Measurements from ENCODE around the gene ZMPSTE24.

Gene ZMPSTE24

DNA sequence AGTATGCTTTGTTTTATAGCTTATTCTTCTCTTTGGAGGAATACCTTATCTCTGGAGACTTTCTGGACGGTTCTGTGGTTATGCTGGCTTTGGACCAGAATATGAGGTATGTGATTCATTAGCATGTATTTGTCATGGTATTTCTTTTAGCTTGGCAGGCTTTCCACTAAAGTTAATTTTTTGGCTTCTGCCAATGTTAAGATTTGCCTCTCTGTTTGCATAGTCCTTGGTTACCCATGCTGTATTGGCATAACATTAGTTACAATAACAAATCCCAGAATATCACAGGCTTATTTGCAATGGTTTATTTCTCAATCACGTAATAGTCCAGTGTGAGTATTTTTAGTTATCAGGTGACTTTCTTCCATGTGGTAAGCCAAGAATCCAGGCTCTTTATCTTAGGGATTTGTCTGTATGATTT lies 9.7 kb downstream of the ZMPSTE24 start:
- Histone ChIP-seq H3K4me1 (ENCODE audit: insufficient read depth, low read length) (no peaks in the 10 kb centered on the region), H3K27me3 (ENCODE audit: insufficient read depth, low read length) (no peaks in the 10 kb centered on the region), H3K9me3 (ENCODE audit: low read length) (no peaks in the 10 kb centered on the region), H2AFZ (ENCODE audit: low read depth, low read length) (no peak overlapping the region), H3K36me3 (ENCODE audit: insufficient read depth, low read length) (peaks cover 76% of the 10 kb centered on the region), H3K4me3 (ENCODE audit: low read length) (no peak overlapping the region)

DNA sequence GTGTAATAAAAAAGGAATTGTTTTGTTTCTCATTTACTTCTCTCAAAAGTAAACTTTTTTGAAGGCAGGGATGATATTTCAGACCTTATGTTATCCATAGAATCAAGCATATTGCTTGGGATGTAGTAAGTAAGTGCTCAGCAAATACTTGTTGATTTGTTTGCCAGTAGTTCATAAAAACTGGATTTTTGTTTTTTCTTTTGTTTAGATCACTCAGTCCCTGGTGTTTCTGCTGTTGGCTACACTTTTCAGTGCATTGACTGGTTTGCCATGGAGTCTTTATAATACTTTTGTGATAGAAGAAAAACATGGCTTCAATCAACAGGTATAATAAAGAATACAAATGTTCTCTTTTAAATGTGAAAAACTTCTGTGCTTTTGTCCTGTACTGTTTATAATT lies 10.2 kb downstream of the ZMPSTE24 start:
- Histone ChIP-seq H2AFZ (ENCODE audit: low read depth, low read length) (no peak overlapping the region), H3K4me1 (ENCODE audit: insufficient read depth, low read length) (no peaks in the 10 kb centered on the region), H3K36me3 (ENCODE audit: insufficient read depth, low read length) (peaks cover 75% of the 10 kb centered on the region), H3K27me3 (ENCODE audit: insufficient read depth, low read length) (no peaks in the 10 kb centered on the region), H3K9me3 (ENCODE audit: low read length) (no peaks in the 10 kb centered on the region), H3K4me3 (ENCODE audit: low read length) (no peak overlapping the region)

DNA sequence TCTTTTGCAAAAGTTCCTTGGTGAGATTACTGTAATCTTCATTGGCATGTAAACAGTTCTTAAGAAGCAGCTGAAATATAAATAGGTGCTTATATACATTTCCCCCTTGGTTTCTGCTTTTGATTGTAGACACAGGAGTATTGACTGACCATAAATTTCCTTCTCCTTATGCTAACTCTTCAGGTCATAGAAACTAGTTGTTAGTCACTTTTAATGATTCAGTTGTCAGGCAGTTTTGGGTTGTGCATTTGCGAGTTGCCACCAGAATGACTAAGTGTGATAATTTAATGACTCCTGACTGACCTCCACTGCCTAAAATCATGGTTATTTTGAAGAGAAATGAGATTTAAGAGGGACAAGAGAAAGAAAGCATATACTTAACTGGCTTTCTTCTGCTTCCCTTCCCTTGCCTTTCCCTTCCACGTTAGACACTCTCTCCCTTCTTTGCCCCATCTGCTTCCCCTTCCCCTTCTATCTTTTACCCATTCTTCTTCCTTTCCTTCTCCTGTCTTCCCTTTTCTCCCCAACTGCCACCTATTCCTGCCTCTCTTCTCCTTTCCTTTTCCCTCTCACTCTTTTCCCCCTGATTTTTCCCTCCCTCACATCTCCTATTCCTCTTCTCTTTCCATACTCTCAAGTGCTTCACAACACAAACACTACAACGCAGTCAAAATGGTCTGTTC lies 12.3 kb downstream of the ZMPSTE24 start:
- Histone ChIP-seq H3K4me1 (ENCODE audit: insufficient read depth, low read length) (no peaks in the 10 kb centered on the region), H3K4me3 (ENCODE audit: low read length) (no peak overlapping the region), H3K36me3 (ENCODE audit: insufficient read depth, low read length) (peaks cover 76% of the 10 kb centered on the region), H2AFZ (ENCODE audit: low read depth, low read length) (no peak overlapping the region), H3K9me3 (ENCODE audit: low read length) (no peaks in the 10 kb centered on the region), H3K27me3 (ENCODE audit: insufficient read depth, low read length) (no peaks in the 10 kb centered on the region)

DNA sequence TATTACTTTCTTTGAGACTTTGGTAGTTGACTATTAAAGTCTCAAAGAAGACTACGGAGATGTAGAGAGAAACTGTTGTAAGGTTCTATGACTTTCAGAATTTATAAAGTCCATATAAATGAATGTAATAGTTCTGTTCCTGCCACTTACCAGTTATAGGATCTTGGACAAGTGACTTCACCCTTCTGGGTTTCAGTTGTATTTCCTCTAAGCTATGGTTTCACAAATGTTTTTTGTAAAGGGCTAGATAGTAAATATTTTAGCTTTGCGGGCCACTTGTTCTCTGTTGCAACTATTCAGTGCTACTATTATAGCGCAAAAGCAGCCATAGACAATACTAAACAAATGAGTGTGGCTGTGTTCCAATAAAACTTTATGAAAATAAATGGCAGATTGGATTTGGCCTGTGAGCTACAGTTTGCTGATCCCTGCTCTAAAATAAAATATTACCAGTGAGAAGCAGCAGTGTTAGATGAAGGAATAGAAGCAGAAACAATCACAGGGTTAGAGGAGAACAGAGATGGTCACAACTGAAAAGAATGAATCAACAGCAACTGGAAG lies 14.7 kb downstream of the ZMPSTE24 start:
- no peak overlapping the region for H3K4me3 ChIP-seq (ENCODE audit: low read length)
- no peaks in the 10 kb centered on the region for H3K27me3 ChIP-seq (ENCODE audit: insufficient read depth, low read length)
- H3K4me1 ChIP-seq (ENCODE audit: insufficient read depth, low read length) = no peaks in the 10 kb centered on the region
- no peaks in the 10 kb centered on the region for H3K9me3 ChIP-seq (ENCODE audit: low read length)
- no peak overlapping the region for H2AFZ ChIP-seq (ENCODE audit: low read depth, low read length)
- H3K36me3 ChIP-seq (ENCODE audit: insufficient read depth, low read length) = peaks cover 76% of the 10 kb centered on the region

DNA sequence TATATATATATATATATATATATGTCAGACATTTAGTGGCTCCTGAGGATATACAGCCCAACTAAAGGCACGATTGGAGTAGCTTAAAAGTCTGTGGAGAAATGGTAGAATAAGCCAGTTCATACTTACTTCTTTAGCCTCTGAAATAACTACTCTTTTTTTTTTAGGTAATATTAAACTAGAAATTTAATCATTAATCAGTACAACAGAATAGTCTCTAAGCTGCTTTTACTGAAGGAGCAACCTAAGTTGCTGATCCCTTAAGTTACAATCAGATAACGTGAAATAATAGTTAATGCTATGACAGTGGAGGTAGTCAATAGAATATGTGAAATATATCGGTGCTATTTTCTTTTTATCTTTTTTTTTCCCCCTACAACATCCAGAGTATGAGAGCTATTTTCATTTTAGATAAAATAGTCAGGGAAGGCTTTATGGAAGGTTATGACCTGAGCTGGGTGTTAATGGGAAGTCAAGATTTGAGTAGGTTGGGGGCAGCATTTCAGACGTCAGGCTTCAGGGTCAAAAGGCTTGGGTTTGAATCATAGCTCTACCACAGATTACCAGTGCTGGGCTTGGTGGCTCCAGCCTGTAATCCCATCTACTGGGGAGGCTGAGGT lies 15.6 kb downstream of the ZMPSTE24 start:
- peaks cover 67% of the 10 kb centered on the region for H3K36me3 ChIP-seq (ENCODE audit: insufficient read depth, low read length)
- no peaks in the 10 kb centered on the region for H3K4me1 ChIP-seq (ENCODE audit: insufficient read depth, low read length)
- no peaks in the 10 kb centered on the region for H3K27me3 ChIP-seq (ENCODE audit: insufficient read depth, low read length)
- H2AFZ ChIP-seq (ENCODE audit: low read depth, low read length) = no peak overlapping the region
- no peaks in the 10 kb centered on the region for H3K9me3 ChIP-seq (ENCODE audit: low read length)
- no peak overlapping the region for H3K4me3 ChIP-seq (ENCODE audit: low read length)

DNA sequence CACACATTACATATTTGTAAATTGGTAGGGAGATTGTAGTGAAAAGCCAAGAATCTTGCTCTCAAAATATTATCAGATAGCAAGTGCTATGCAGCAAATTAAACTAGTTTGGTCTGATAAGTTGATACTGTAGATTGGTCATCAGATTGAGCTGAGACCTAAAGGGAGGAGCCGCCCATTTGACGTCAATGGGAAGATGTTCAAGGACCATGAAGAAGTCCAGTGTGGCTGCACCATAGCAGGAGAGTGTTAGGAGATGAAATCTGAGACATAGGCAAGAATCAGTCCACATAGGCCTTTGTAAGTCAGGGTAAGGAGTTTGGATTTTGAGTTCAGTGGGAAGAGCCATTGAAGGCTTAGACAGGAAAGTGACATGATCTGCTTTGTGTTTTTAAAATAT lies 16.3 kb downstream of the ZMPSTE24 start:
- Histone ChIP-seq H3K27me3 (ENCODE audit: insufficient read depth, low read length) (no peaks in the 10 kb centered on the region), H3K36me3 (ENCODE audit: insufficient read depth, low read length) (peaks cover 67% of the 10 kb centered on the region), H3K4me3 (ENCODE audit: low read length) (no peak overlapping the region), H3K4me1 (ENCODE audit: insufficient read depth, low read length) (no peaks in the 10 kb centered on the region), H2AFZ (ENCODE audit: low read depth, low read length) (no peak overlapping the region), H3K9me3 (ENCODE audit: low read length) (no peaks in the 10 kb centered on the region)

DNA sequence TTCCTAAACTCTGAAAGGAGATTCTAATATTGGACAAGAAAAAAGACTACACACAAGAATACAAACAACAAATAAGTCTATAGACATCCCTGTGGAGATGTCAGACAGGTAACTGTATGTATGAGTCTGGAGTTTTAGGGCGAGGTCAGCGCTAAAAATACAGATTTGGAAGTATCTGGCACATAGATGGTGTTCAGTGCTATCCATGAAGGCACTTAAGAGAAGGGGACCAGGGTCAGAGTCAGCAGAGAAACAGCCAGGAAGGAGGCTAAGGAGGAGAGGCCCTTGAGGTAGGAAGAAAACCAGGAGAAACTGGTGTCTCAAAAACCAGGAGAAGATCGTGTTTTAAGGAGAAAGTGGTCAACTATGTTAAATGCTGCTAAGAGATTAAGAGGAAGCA lies 18.1 kb downstream of the ZMPSTE24 start:
- Histone ChIP-seq H3K4me3 (ENCODE audit: low read length) (no peak overlapping the region), H2AFZ (ENCODE audit: low read depth, low read length) (no peak overlapping the region), H3K27me3 (ENCODE audit: insufficient read depth, low read length) (no peaks in the 10 kb centered on the region), H3K36me3 (ENCODE audit: insufficient read depth, low read length) (peaks cover 60% of the 10 kb centered on the region), H3K4me1 (ENCODE audit: insufficient read depth, low read length) (no peaks in the 10 kb centered on the region), H3K9me3 (ENCODE audit: low read length) (no peaks in the 10 kb centered on the region)

DNA sequence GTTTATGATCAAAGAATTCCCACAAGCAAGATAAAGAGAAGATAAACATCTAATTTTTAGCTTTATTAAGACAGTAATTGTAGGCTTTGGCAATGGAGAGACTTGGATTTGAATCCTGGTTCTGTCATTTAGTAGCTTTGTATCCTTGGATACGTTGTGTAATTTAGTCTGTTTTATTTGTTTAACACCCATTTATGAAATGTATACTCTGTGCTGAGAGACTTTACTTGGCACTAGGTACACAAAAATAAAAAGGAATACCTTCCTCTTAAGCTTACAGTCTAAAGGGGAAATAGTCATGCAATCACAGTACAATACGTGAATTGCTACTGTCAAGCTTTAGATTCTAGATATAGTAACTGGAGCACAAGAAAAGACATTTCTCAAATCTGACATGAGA lies 23.8 kb downstream of the ZMPSTE24 start:
- Histone ChIP-seq H3K36me3 (ENCODE audit: insufficient read depth, low read length) (peaks cover 43% of the 10 kb centered on the region), H2AFZ (ENCODE audit: low read depth, low read length) (no peak overlapping the region), H3K4me3 (ENCODE audit: low read length) (no peak overlapping the region), H3K4me1 (ENCODE audit: insufficient read depth, low read length) (no peaks in the 10 kb centered on the region), H3K9me3 (ENCODE audit: low read length) (no peaks in the 10 kb centered on the region), H3K27me3 (ENCODE audit: insufficient read depth, low read length) (no peaks in the 10 kb centered on the region)

DNA sequence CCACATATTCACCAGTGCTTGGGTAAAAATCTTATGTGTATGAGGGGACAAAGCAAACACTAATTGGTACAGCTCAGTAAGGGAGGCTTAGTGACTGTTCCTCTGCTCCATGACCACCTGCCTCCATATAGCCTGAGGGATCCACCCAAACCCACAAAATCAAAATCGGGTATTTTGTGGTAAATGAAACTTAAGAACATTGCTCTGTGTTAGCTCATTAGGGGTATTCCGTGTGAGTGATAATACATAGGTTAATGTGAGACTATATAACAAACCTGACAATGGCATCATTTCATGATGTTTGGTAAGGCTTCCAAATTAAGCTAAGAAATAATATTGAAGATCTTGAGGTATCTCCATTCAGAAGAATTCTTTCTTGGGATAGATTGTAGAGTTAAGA lies 33.3 kb downstream of the ZMPSTE24 start:
- H2AFZ ChIP-seq (ENCODE audit: low read depth, low read length) = no peak overlapping the region
- H3K27me3 ChIP-seq (ENCODE audit: insufficient read depth, low read length) = no peaks in the 10 kb centered on the region
- H3K9me3 ChIP-seq (ENCODE audit: low read length) = no peaks in the 10 kb centered on the region
- H3K36me3 ChIP-seq (ENCODE audit: insufficient read depth, low read length) = peaks cover 57% of the 10 kb centered on the region
- H3K4me1 ChIP-seq (ENCODE audit: insufficient read depth, low read length) = no peaks in the 10 kb centered on the region
- no peak overlapping the region for H3K4me3 ChIP-seq (ENCODE audit: low read length)

DNA sequence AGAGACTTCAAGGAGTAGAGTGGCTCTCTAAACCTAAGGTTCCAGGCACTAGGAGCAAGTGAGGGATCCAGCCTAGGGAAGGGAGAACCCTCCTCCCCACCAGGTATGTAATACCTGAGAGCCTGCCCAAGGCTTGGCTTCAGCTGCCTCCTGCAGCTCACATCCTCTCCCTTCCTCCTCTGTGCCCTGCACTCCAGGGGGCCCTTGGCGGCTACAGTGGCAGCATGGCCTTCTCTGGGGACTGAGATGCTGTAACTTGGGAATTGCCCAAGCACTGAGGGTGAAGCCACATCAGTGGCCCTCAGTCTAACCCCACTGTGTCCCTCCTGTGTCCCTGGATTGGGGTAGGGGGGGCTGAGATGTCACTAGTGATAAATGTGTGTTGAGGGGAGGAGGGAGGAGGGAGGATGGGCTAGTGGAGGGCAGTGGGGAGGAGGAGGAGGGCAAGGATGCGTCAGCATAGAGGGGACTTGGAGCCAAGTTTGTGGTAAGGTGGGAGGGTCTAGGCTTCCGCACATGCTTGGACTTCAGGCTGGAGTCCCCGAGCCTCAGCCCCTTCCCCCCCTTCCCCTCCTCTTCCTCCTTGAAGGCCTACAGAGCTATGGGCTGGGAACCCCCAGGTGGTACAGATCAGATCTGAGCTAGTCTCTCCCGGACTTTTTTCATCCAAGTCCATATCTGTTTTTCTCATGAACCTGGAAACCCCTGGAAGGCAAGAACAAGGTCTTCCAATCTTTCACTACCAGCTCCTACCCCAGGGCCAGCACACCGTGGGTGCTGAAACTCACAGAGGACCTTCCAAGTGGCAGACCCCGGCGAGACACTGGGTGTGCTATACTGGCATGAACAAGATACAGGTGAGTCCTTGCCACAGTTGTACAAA lies 41.6 kb downstream of the ZMPSTE24 start:
- Histone ChIP-seq H2AFZ (ENCODE audit: low read depth, low read length) (no peak overlapping the region), H3K36me3 (ENCODE audit: insufficient read depth, low read length) (peaks cover under 1% of the 10 kb centered on the region), H3K27me3 (ENCODE audit: insufficient read depth, low read length) (no peaks in the 10 kb centered on the region), H3K9me3 (ENCODE audit: low read length) (peaks cover 1% of the 10 kb centered on the region), H3K4me1 (ENCODE audit: insufficient read depth, low read length) (no peaks in the 10 kb centered on the region), H3K4me3 (ENCODE audit: low read length) (no peak overlapping the region)

DNA sequence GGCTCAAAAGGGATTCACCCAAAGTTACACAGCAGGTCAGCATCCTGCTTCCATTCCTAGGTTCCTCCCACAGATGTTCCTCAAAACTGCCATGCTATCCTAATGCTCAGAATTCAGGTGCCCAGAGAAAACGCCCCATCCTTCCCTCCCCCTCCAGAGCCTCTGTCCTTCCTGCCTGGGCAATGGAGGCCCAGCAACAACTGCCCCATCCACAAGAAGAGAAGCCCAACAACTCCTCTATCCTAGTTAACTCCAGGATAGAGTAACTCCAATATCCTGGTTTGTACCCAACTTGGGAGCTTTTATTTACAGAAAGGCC lies 42.2 kb downstream of the ZMPSTE24 start:
- no peaks in the 10 kb centered on the region for H3K27me3 ChIP-seq (ENCODE audit: insufficient read depth, low read length)
- H3K4me3 ChIP-seq (ENCODE audit: low read length) = no peak overlapping the region
- no peaks in the 10 kb centered on the region for H3K4me1 ChIP-seq (ENCODE audit: insufficient read depth, low read length)

DNA sequence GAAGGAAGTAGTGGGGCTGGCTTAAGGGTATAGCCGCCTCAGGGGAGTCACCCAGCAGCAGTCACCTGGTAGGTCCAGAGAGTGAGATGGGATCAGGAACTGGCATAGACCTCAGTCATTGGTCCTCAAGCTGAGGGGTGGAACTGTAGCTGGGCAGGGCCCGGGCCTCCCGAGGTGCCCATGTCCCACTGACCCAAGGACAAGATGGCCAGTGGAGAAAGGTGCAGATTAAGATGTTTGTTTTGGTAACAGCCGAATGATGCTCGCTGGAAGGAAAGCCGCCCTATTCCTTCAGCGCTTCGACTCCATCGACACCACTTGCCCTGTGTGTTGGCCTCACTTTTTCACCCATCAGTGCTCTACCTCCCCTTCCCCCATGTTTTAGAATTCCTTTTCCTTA lies 42.6 kb downstream of the ZMPSTE24 start:
- H3K36me3 ChIP-seq (ENCODE audit: insufficient read depth, low read length) = no peaks in the 10 kb centered on the region
- no peak overlapping the region for H2AFZ ChIP-seq (ENCODE audit: low read depth, low read length)
- H3K4me1 ChIP-seq (ENCODE audit: insufficient read depth, low read length) = no peaks in the 10 kb centered on the region
- H3K4me3 ChIP-seq (ENCODE audit: low read length) = no peak overlapping the region
- no peaks in the 10 kb centered on the region for H3K27me3 ChIP-seq (ENCODE audit: insufficient read depth, low read length)
- H3K9me3 ChIP-seq (ENCODE audit: low read length) = peaks cover 3% of the 10 kb centered on the region

More for the DNA sequence above, 42.2 kb downstream of the ZMPSTE24 start:
- no peak overlapping the region for H2AFZ ChIP-seq (ENCODE audit: low read depth, low read length)
- H3K9me3 ChIP-seq (ENCODE audit: low read length) = peaks cover 3% of the 10 kb centered on the region
- H3K36me3 ChIP-seq (ENCODE audit: insufficient read depth, low read length) = no peaks in the 10 kb centered on the region

DNA sequence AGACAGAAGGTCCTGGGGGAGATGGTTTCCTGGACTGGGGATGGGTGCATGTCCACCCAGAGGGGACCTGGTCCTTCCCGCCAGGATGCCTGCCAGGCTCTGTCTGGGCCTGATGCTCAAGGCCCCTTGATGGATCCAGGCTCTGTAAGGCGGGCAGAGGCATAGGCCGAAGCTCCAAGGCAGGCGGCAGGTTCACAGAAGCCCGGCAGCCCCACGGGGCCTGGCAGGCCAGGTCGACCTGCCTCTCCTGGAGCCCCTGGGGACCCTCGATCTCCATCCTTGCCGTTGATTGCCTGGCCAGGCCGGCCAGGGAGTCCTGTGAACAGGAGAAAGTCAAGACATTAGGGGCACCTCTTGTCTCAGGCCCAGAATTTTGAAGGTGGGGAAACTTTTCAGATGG lies 43.0 kb downstream of the ZMPSTE24 start:
- Histone ChIP-seq H3K4me3 (ENCODE audit: low read length) (no peak overlapping the region), H3K27me3 (ENCODE audit: insufficient read depth, low read length) (no peaks in the 10 kb centered on the region), H3K9me3 (ENCODE audit: low read length) (peaks cover 3% of the 10 kb centered on the region), H3K36me3 (ENCODE audit: insufficient read depth, low read length) (no peaks in the 10 kb centered on the region), H3K4me1 (ENCODE audit: insufficient read depth, low read length) (no peaks in the 10 kb centered on the region), H2AFZ (ENCODE audit: low read depth, low read length) (no peak overlapping the region)

Data from neuron (in vitro differentiated cells).